ENCODE results near the gene KIAA0513.

KIAA0513 gene

GRCh38 chr16:85011846-85012284, 15.7 kb upstream of the KIAA0513 start:
- DNase-seq (ENCODE audit: insufficient read length, low spot score): no peak
- no peak for FAIRE-seq
- TF ChIP-seq TAF1 (IDR thresholded peaks at IDR 0.05; ENCODE audit: low read depth, low read length) (no peak), POLR2AphosphoS5 (IDR thresholded peaks at IDR 0.05; ENCODE audit: low read depth, low read length) (no peak), SPI1 (IDR thresholded peaks at IDR 0.05; ENCODE audit: low read depth, low read length) (no peak), POLR2A (IDR thresholded peaks at IDR 0.05; ENCODE audit: low read depth, low read length) (no peak), PAX5 (IDR thresholded peaks at IDR 0.05; ENCODE audit: insufficient read depth, low read length, severe bottlenecking) (no peak), POU2F2 (IDR thresholded peaks at IDR 0.05; ENCODE audit: low read depth, low read length) (no peak)

- FAIRE-seq (no peak), DNase-seq (ENCODE audit: insufficient read length, low spot score) (no peak)
- TF ChIP-seq SPI1 (IDR thresholded peaks at IDR 0.05; ENCODE audit: low read depth, low read length) (no peak), POLR2AphosphoS5 (IDR thresholded peaks at IDR 0.05; ENCODE audit: low read depth, low read length) (no peak), TAF1 (IDR thresholded peaks at IDR 0.05; ENCODE audit: low read depth, low read length) (no peak), POU2F2 (IDR thresholded peaks at IDR 0.05; ENCODE audit: low read depth, low read length) (no peak), PAX5 (IDR thresholded peaks at IDR 0.05; ENCODE audit: insufficient read depth, low read length, severe bottlenecking) (no peak), POLR2A (IDR thresholded peaks at IDR 0.05; ENCODE audit: low read depth, low read length) (no peak)
Observed at GRCh38 chr16:85014311-85014710, 13.3 kb upstream of the KIAA0513 start.

- TF ChIP-seq PAX5 (IDR thresholded peaks at IDR 0.05; ENCODE audit: insufficient read depth, low read length, severe bottlenecking): no peak
- TF ChIP-seq POU2F2 (IDR thresholded peaks at IDR 0.05; ENCODE audit: low read depth, low read length): no peak
- no peak for TF ChIP-seq TAF1 (IDR thresholded peaks at IDR 0.05; ENCODE audit: low read depth, low read length)
- no peak for TF ChIP-seq SPI1 (IDR thresholded peaks at IDR 0.05; ENCODE audit: low read depth, low read length)
- no peak for TF ChIP-seq POLR2A (IDR thresholded peaks at IDR 0.05; ENCODE audit: low read depth, low read length)
- no peak for TF ChIP-seq POLR2AphosphoS5 (IDR thresholded peaks at IDR 0.05; ENCODE audit: low read depth, low read length)
- FAIRE-seq (no peak), DNase-seq (ENCODE audit: insufficient read length, low spot score) (no peak)
Observed at GRCh38 chr16:85015481-85016187, 12.0 kb upstream of the KIAA0513 start.

GRCh38 chr16:85017151-85017550, 10.4 kb upstream of the KIAA0513 start:
- FAIRE-seq (no peak), DNase-seq (ENCODE audit: insufficient read length, low spot score) (no peak)
- TF ChIP-seq POU2F2 (IDR thresholded peaks at IDR 0.05; ENCODE audit: low read depth, low read length): no peak
- peak; percentile 5; the same call in 1 of the 2 replicates for TF ChIP-seq SPI1 (IDR thresholded peaks at IDR 0.05; ENCODE audit: low read depth, low read length)
- no peak for TF ChIP-seq PAX5 (IDR thresholded peaks at IDR 0.05; ENCODE audit: insufficient read depth, low read length, severe bottlenecking)

GRCh38 chr16:85017633-85018032, 10.0 kb upstream of the KIAA0513 start:
- DNase-seq (ENCODE audit: insufficient read length, low spot score) (no peak), FAIRE-seq (no peak)
- no peak for TF ChIP-seq SPI1 (IDR thresholded peaks at IDR 0.05; ENCODE audit: low read depth, low read length)
- no peak for TF ChIP-seq POLR2AphosphoS5 (IDR thresholded peaks at IDR 0.05; ENCODE audit: low read depth, low read length)
- TF ChIP-seq PAX5 (IDR thresholded peaks at IDR 0.05; ENCODE audit: insufficient read depth, low read length, severe bottlenecking): no peak
- no peak for TF ChIP-seq POLR2A (IDR thresholded peaks at IDR 0.05; ENCODE audit: low read depth, low read length)
- no peak for TF ChIP-seq POU2F2 (IDR thresholded peaks at IDR 0.05; ENCODE audit: low read depth, low read length)
- TF ChIP-seq TAF1 (IDR thresholded peaks at IDR 0.05; ENCODE audit: low read depth, low read length): no peak

GRCh38 chr16:85018529-85019236, 8.9 kb upstream of the KIAA0513 start:
- TF ChIP-seq POLR2A (IDR thresholded peaks at IDR 0.05; ENCODE audit: low read depth, low read length) (no peak), PAX5 (IDR thresholded peaks at IDR 0.05; ENCODE audit: insufficient read depth, low read length, severe bottlenecking) (no peak), POU2F2 (IDR thresholded peaks at IDR 0.05; ENCODE audit: low read depth, low read length) (no peak), POLR2AphosphoS5 (IDR thresholded peaks at IDR 0.05; ENCODE audit: low read depth, low read length) (no peak), SPI1 (IDR thresholded peaks at IDR 0.05; ENCODE audit: low read depth, low read length) (no peak), TAF1 (IDR thresholded peaks at IDR 0.05; ENCODE audit: low read depth, low read length) (no peak)
- DNase-seq (ENCODE audit: insufficient read length, low spot score) (no peak), FAIRE-seq (no peak)

GRCh38 chr16:85019659-85020245, 7.8 kb upstream of the KIAA0513 start:
- DNase-seq (ENCODE audit: insufficient read length, low spot score) (no peak), FAIRE-seq (no peak)
- TF ChIP-seq POU2F2 (IDR thresholded peaks at IDR 0.05; ENCODE audit: low read depth, low read length): no peak
- TF ChIP-seq SPI1 (IDR thresholded peaks at IDR 0.05; ENCODE audit: low read depth, low read length): no peak
- no peak for TF ChIP-seq PAX5 (IDR thresholded peaks at IDR 0.05; ENCODE audit: insufficient read depth, low read length, severe bottlenecking)
- TF ChIP-seq POLR2AphosphoS5 (IDR thresholded peaks at IDR 0.05; ENCODE audit: low read depth, low read length): no peak
- no peak for TF ChIP-seq POLR2A (IDR thresholded peaks at IDR 0.05; ENCODE audit: low read depth, low read length)
- TF ChIP-seq TAF1 (IDR thresholded peaks at IDR 0.05; ENCODE audit: low read depth, low read length): no peak

GRCh38 chr16:85025781-85026653, 1.6 kb upstream of the KIAA0513 start:
- TF ChIP-seq SPI1 (IDR thresholded peaks at IDR 0.05; ENCODE audit: low read depth, low read length): no peak
- no peak for TF ChIP-seq POU2F2 (IDR thresholded peaks at IDR 0.05; ENCODE audit: low read depth, low read length)
- TF ChIP-seq POLR2AphosphoS5 (IDR thresholded peaks at IDR 0.05; ENCODE audit: low read depth, low read length): no peak
- TF ChIP-seq TAF1 (IDR thresholded peaks at IDR 0.05; ENCODE audit: low read depth, low read length): no peak
- TF ChIP-seq PAX5 (IDR thresholded peaks at IDR 0.05; ENCODE audit: insufficient read depth, low read length, severe bottlenecking): no peak
- TF ChIP-seq POLR2A (IDR thresholded peaks at IDR 0.05; ENCODE audit: low read depth, low read length): no peak
- FAIRE-seq (no peak), DNase-seq (ENCODE audit: insufficient read length, low spot score) (no peak)
